ENCODE results near the gene OCA2. TPM values are rescaled to one million over a fixed set of nuclear protein-coding genes. Genes with fewer than 3 reads are reported as not detected.

Gene OCA2
- total RNA-seq, 1 donor from 2014 or later: 1.7 TPM

DNA sequence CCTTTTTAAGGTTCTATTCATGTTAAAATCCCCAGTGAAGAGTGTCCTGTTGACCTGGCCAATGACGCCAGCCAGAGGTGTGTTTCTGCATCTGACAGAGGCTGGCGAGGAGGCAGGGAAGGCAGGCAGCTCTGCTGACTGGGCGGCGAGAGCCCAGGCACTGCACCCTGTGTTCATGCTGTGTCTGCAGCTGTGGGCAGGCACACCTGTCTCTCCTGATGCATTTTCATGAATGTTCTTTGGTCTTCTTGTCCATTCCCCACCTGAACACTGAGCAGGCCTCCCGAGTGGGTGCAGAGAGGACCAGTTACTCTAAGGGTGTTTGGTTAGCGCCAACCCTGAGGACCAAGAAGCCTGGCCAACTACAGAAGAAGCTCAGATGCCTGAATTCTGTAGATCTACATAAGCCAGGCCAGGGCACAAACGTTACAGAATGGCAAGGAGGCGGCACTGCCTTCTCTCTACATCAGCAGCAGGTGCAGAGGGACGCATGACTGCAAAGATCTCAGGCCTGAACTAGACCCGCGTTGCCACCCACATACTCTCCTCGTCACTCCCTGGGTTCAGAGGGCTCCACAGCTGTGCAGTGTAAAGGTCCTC, 233.7 kb downstream of the OCA2 start:
- TF ChIP-seq, protein P1, sequence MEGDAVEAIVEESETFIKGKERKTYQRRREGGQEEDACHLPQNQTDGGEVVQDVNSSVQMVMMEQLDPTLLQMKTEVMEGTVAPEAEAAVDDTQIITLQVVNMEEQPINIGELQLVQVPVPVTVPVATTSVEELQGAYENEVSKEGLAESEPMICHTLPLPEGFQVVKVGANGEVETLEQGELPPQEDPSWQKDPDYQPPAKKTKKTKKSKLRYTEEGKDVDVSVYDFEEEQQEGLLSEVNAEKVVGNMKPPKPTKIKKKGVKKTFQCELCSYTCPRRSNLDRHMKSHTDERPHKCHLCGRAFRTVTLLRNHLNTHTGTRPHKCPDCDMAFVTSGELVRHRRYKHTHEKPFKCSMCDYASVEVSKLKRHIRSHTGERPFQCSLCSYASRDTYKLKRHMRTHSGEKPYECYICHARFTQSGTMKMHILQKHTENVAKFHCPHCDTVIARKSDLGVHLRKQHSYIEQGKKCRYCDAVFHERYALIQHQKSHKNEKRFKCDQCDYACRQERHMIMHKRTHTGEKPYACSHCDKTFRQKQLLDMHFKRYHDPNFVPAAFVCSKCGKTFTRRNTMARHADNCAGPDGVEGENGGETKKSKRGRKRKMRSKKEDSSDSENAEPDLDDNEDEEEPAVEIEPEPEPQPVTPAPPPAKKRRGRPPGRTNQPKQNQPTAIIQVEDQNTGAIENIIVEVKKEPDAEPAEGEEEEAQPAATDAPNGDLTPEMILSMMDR (IDR thresholded peaks at IDR 0.05; ENCODE audit: partially characterized antibody, unreplicated experiment): no peak
- no peak overlapping the region for H3K4me3 Mint-ChIP-seq (ENCODE audit: unreplicated experiment)
- peaks cover 15% of the 10 kb centered on the region for H3K36me3 Mint-ChIP-seq (ENCODE audit: unreplicated experiment)
- H3K27me3 Mint-ChIP-seq (ENCODE audit: unreplicated experiment): peaks cover 6% of the 10 kb centered on the region
- peaks cover 3% of the 10 kb centered on the region for H3K4me1 Mint-ChIP-seq (ENCODE audit: low read depth, unreplicated experiment)
- no peak overlapping the region for H3K27ac Mint-ChIP-seq (ENCODE audit: unreplicated experiment)
- H3K9me3 Mint-ChIP-seq (ENCODE audit: unreplicated experiment): peaks cover 14% of the 10 kb centered on the region
- no peak for DNase-seq

DNA sequence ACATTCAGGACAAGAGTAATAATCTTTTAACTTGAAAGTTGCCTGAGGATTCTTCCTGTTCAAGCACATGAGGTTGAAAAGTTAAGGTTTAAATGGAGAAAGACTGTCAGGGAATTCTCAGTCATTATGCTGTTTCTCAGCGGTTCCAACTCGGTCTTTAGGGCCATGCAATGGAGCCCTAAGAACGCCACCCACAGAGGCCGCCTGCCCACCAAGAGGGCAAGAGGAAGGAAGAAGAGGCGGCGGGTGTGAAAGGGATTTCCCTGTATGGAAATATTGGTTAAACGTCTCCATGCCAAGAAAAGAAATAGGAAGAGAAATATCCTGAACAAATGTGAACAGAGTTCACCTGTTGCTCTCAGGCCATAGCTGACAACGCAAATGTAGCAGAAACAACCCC, 234.4 kb downstream of the OCA2 start:
- Mint-ChIP-seq H3K9me3 (ENCODE audit: unreplicated experiment) (peaks cover 13% of the 10 kb centered on the region), H3K27ac (ENCODE audit: unreplicated experiment) (no peak overlapping the region), H3K27me3 (ENCODE audit: unreplicated experiment) (peaks cover 7% of the 10 kb centered on the region), H3K36me3 (ENCODE audit: unreplicated experiment) (peaks cover 15% of the 10 kb centered on the region), H3K4me1 (ENCODE audit: low read depth, unreplicated experiment) (peaks cover under 1% of the 10 kb centered on the region), H3K4me3 (ENCODE audit: unreplicated experiment) (no peak overlapping the region)
- TF ChIP-seq, protein P1 (IDR thresholded peaks at IDR 0.05; ENCODE audit: partially characterized antibody, unreplicated experiment): no peak
- DNase-seq: no peak

DNA sequence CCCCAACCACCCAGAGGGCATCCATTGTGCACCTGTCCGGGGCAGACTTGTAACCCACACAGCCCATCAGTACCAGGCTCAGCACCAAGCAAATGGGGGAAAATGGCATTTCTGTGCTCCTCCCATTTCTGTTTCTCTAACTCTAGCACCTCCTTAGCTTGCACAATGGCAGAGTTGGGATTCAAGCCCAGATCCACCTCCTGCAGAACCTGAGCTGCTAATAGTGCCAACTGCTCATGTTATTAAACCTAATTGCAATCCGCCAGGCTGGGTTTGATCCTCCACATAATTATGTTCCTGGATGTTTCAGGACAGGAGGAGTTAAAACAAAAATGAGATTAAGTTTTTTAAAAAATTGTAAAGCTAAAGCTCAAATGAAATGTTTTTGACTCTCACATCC, 235.0 kb downstream of the OCA2 start:
- TF ChIP-seq, protein P1 (IDR thresholded peaks at IDR 0.05; ENCODE audit: partially characterized antibody, unreplicated experiment): no peak

DNA sequence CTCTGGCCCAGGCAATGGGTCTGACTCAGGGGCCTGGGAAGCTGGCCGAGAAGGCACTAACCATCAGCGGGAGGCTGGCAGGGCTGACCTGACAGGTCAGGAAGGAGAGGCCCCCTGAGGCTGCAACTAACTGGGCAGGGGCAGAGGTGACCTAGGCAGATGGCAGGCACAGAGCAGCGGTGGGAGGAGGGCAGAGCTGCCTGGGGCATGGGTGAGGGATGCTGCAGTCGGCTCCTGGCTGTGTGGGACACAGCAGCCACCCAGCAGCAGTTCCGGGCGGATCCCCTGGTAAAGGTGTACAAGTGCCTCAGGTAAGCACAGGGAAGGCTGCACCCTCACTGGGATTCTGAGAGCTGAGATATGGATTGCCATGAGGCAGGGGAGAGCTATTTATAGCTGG, 236.1 kb downstream of the OCA2 start:
- peaks cover 6% of the 10 kb centered on the region for H3K27me3 Mint-ChIP-seq (ENCODE audit: unreplicated experiment)
- H3K9me3 Mint-ChIP-seq (ENCODE audit: unreplicated experiment): peaks cover 9% of the 10 kb centered on the region
- no peak overlapping the region for H3K4me3 Mint-ChIP-seq (ENCODE audit: unreplicated experiment)
- peaks cover 15% of the 10 kb centered on the region for H3K36me3 Mint-ChIP-seq (ENCODE audit: unreplicated experiment)
- no peaks in the 10 kb centered on the region for H3K4me1 Mint-ChIP-seq (ENCODE audit: low read depth, unreplicated experiment)
- no peak overlapping the region for H3K27ac Mint-ChIP-seq (ENCODE audit: unreplicated experiment)
- TF ChIP-seq, protein P1 (IDR thresholded peaks at IDR 0.05; ENCODE audit: partially characterized antibody, unreplicated experiment): no peak
- DNase-seq: no peak

More for the DNA sequence above, 235.0 kb downstream of the OCA2 start:
- DNase-seq: no peak
- no peak overlapping the region for H3K4me3 Mint-ChIP-seq (ENCODE audit: unreplicated experiment)
- no peak overlapping the region for H3K27ac Mint-ChIP-seq (ENCODE audit: unreplicated experiment)
- H3K36me3 Mint-ChIP-seq (ENCODE audit: unreplicated experiment): peaks cover 15% of the 10 kb centered on the region
- H3K9me3 Mint-ChIP-seq (ENCODE audit: unreplicated experiment): peaks cover 9% of the 10 kb centered on the region
- H3K4me1 Mint-ChIP-seq (ENCODE audit: low read depth, unreplicated experiment): no peaks in the 10 kb centered on the region
- H3K27me3 Mint-ChIP-seq (ENCODE audit: unreplicated experiment): peaks cover 6% of the 10 kb centered on the region

DNA sequence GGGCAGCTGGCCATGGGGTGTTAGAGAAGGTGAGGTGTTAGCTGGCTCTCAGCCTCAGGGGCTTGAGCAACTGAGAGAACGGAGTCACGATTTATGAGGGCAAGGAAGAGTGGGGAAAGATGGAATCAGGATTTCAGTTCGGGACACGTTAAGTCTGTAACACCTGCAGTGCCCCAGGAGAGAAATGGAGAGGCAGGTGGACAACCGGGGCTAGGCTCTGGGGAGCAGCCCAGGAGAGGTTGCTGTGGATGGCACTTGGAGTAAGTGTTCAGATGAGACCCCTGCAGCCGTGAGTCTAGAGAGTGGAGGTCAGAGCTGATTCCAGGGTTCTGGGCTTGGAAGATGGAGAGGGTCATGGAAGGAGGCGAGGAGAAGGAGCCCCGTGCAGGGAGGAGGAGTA, 237.9 kb downstream of the OCA2 start:
- Mint-ChIP-seq H3K4me1 (ENCODE audit: low read depth, unreplicated experiment) (no peaks in the 10 kb centered on the region), H3K27ac (ENCODE audit: unreplicated experiment) (no peak overlapping the region), H3K9me3 (ENCODE audit: unreplicated experiment) (peaks cover 9% of the 10 kb centered on the region), H3K27me3 (ENCODE audit: unreplicated experiment) (peaks cover 6% of the 10 kb centered on the region), H3K36me3 (ENCODE audit: unreplicated experiment) (peaks cover 15% of the 10 kb centered on the region), H3K4me3 (ENCODE audit: unreplicated experiment) (no peak overlapping the region)
- TF ChIP-seq, protein P1 (IDR thresholded peaks at IDR 0.05; ENCODE audit: partially characterized antibody, unreplicated experiment): no peak
- no peak for DNase-seq

Data from glutamatergic neuron (in vitro differentiated cells).